Measurements from ENCODE around the gene CERS1.
A peak's percentile ranks its signal among the peaks of the same experiment; 100 is the strongest.

CERS1 gene

DNA sequence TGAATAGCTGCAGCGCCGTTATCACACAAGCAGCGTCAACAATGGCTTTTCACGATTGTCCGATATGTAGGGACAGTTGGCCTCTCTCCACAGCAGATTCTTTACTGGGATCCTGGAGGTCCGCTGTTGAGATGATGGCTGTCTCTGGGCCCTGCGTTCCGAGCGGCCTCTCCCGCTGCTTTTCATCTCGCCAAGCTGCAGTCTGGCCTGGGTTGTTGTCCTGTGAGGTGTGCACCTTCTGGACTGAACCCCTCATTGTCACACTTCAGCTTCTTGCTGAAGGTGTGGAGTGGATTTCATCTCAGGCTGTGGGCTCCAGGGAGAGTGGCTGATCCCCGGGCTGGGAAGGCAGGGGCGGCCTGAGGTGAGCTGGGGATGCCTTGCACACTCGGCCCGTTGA is 54.6 kb downstream of the CERS1 start:
- no peak overlapping the region for H3K27ac Mint-ChIP-seq
- H3K27me3 Mint-ChIP-seq (ENCODE audit: low read depth), result no peaks in the 10 kb centered on the region
- H3K4me1 Mint-ChIP-seq (ENCODE audit: low read depth), result peaks cover 42% of the 10 kb centered on the region
- peaks cover 8% of the 10 kb centered on the region for H3K36me3 Mint-ChIP-seq (ENCODE audit: low read depth)
- no peak overlapping the region for H3K4me3 Mint-ChIP-seq
- no peaks in the 10 kb centered on the region for H3K9me3 Mint-ChIP-seq

DNA sequence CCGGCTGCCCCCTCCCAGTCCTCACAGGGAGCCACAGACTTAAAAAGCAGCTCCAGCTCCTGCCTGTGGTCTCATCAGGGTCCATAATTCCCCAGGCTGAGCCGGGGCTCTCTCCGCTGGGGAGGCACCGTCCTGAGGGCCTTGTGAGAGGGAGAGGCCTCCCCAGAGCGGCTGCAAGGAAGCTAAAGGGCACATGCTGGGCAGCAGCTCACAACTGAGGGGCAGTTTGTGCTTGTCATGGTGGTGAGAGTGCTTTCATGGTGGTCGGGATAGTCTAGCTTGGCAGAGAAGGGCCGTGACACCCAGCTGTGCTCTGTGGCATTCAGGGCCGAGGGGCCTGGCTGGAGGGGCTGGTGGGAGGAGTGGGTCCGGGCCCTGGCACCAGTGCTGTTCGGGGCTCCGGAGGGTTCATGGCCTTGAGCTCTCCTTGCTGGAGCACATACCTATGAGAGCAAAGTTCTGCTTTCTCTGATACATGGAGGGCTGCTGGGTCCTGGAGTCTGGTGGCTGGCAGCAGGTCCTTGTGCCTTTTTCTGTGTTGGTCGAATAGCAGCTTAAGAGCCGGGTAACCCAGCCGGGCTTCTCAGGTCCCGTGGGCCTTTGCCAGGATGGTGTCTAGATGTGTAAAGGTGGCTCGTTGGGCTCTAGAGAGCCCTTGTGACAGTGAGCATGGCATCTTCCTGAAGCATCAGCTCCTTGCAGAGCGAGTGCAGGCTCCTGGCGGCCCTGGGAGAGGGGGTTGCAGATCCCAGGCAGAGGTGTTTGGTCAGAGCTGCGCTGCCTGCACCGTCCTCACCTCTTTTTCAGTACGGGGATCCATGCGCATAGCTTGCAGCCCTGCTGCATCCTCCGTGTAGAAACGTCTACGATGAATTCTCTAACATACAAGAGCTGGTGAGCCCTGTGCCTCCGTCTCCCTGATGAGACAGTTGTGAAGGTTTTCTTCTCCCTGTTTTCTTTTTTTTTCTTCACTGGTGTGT is 55.4 kb downstream of the CERS1 start:
- Mint-ChIP-seq H3K27me3 (ENCODE audit: low read depth) (no peaks in the 10 kb centered on the region), H3K27ac (no peak overlapping the region), H3K9me3 (no peaks in the 10 kb centered on the region), H3K4me1 (ENCODE audit: low read depth) (peaks cover 46% of the 10 kb centered on the region), H3K36me3 (ENCODE audit: low read depth) (peaks cover 14% of the 10 kb centered on the region), H3K4me3 (no peak overlapping the region)

DNA sequence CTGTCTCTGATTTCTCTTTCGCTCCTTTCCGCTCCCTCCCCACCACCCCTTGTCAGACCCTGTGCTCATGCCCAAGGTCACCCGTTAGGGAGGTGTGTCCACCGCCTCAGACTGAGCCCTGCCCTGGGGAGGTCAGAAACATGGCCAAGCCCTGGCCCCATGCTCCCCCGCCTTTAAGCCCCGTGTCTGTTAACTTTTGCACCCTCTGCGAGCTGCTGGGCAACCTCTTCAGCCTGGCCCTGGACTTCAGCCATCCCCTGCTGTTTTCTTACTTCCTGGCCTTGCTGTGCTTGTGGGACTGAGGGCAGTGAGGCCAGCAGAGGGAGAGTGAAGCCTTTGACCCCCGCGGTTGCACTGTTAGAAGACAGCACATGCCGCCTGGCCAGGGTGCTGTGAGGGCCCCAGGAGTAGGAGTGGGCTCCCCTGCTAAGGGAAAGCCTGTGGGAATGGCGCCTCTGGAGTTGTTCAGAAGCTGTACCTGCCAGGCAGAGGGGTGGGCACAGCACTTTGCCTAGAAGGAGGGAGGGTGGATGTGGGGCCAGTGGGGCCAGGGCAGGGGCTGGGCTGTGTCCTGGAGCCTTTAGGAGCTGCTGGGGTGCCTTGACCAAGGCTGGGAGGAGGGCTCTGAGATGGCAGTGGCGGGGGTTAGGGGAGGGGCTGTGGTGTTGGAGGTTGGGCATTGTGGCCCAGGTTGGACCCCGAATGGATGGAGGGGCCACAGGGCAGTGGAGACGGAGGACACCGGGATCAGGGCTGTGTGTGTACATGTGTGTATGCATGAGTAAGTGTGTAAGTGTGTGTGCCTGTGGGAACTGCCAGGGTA is 56.3 kb downstream of the CERS1 start:
- no peaks in the 10 kb centered on the region for H3K27me3 Mint-ChIP-seq (ENCODE audit: low read depth)
- peaks cover 19% of the 10 kb centered on the region for H3K36me3 Mint-ChIP-seq (ENCODE audit: low read depth)
- no peak overlapping the region for H3K4me3 Mint-ChIP-seq
- no peak overlapping the region for H3K27ac Mint-ChIP-seq
- H3K4me1 Mint-ChIP-seq (ENCODE audit: low read depth), result peaks cover 47% of the 10 kb centered on the region
- no peaks in the 10 kb centered on the region for H3K9me3 Mint-ChIP-seq

DNA sequence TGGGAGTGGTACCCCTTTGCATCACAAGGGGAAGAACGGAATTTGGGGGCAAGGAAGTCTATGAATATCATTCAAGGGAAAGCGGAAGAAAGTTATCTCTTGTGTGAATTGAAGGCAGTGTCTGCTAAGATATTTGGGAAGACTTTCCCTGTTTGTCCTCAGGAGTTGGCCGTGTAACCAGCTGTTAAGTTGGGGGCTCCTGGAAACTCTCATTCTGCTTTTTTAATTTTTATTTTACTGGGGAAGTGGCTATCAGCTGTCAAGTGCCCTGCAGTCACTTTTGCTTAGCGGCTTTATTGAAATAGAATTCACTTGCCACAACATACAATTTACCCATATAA is 61.3 kb downstream of the CERS1 start:
- H3K36me3 Mint-ChIP-seq (ENCODE audit: low read depth), result peaks cover 35% of the 10 kb centered on the region
- H3K4me1 Mint-ChIP-seq (ENCODE audit: low read depth), result peaks cover 40% of the 10 kb centered on the region
- no peaks in the 10 kb centered on the region for H3K9me3 Mint-ChIP-seq
- no peaks in the 10 kb centered on the region for H3K27me3 Mint-ChIP-seq (ENCODE audit: low read depth)
- peak overlapping the region; percentile 55 for H3K27ac Mint-ChIP-seq
- H3K4me3 Mint-ChIP-seq, result peak overlapping the region; percentile 97

DNA sequence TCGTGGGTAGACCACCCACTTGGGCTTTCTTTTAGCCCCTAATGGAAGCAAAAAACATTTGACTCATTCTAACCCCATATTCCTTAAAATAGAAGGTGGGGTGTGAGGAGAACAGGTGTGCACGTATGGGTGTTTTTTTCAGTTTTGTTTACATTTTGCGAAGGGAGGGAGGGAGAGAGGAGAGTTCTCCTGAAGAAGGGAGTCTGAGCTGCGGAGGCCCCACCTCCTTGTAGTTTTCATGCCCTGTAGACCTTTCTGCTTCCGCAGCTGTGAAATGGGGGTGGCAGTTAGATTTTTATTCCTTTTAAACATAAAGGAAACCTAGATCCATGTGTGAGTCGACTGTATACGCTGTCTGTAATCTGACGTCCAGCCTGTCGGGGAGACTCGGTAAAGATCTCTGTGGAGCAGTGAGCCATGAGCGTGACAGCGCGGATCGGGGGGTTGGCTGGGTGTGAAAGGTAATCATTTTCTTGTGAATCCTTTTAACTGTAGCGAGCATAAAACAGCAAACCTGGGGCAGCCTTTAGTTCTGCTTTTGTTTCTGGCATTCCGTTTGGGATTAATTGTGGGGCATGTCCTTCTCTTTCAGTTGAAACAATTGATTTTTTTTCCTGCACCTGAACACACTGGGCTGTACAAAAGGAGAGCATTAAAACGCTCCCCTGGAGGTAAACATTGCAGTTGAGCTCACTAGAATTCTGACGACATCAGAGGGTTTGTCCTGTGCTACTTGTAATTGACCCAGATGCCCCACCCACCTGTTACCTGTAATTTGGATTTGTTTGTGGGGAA is 61.9 kb downstream of the CERS1 start:
- Mint-ChIP-seq H3K4me3 (peak overlapping the region; percentile 97), H3K9me3 (no peaks in the 10 kb centered on the region), H3K27ac (peak overlapping the region; percentile 55), H3K27me3 (ENCODE audit: low read depth) (peaks cover under 1% of the 10 kb centered on the region), H3K36me3 (ENCODE audit: low read depth) (peaks cover 35% of the 10 kb centered on the region), H3K4me1 (ENCODE audit: low read depth) (peaks cover 40% of the 10 kb centered on the region)

DNA sequence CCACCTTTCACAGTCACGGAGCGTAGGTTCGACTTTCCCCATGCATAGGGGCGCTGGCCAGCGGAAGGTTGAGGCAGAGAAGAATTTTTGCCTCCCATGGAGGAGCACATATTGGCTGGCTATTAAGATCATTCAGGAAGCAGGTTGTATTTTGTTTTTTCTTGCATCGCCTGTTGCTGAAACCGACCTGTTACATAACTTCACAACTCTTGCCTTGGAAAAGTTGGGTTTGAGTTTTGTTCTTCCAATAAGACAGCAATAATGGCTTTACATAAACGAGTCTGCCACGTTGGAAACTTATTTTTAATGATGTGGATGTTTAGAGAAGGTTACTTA is 62.8 kb downstream of the CERS1 start:
- peaks cover 37% of the 10 kb centered on the region for H3K4me1 Mint-ChIP-seq (ENCODE audit: low read depth)

DNA sequence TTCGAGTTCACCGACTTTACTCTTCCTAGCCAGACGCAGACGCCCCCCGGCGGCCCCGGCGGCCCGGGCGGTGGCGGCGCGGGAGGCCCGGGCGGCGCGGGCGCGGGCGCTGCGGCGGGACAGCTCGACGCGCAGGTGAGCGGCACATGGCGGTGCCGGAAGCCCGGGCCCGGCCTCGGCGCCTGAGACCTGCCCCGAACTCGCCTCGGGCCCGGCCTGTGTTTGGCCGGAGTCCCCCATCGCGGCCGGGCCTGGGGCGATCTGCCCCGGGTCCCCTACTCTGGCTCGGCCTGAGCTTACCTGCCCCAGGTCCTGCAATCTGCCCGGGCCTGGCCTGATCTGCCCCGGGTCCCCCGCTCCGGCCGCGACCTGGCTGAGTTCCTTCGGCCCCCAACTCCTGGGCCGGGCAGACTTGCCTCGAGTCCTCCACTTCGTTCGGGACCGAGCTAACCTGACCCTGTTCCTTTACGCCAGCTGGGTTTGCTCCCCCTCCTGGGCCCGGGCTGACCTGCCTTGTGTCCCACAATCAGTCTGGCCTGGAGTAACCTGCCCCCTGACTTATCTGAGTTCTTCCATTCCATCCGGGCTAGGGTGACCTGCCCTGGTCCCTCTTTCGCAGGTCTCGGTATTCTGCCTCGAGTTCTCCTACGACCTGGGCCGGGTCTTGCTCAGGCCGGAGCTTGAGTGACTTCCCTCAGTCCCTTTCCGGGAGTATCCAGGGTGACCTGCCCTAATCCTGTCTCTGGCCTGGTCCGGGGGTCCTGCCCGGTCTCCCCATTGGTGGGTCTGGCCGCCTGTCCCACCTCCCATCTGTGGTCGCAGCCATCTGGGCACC is 63.4 kb downstream of the CERS1 start:
- H3K27ac Mint-ChIP-seq, result peak overlapping the region; percentile 94
- H3K4me3 Mint-ChIP-seq, result peak overlapping the region; percentile 97
- H3K27me3 Mint-ChIP-seq (ENCODE audit: low read depth), result peaks cover 10% of the 10 kb centered on the region
- H3K36me3 Mint-ChIP-seq (ENCODE audit: low read depth), result peaks cover 29% of the 10 kb centered on the region
- peaks cover 34% of the 10 kb centered on the region for H3K4me1 Mint-ChIP-seq (ENCODE audit: low read depth)
- H3K9me3 Mint-ChIP-seq, result no peaks in the 10 kb centered on the region

More for the DNA sequence above, 62.8 kb downstream of the CERS1 start:
- Mint-ChIP-seq H3K27me3 (ENCODE audit: low read depth) (peaks cover 6% of the 10 kb centered on the region), H3K9me3 (no peaks in the 10 kb centered on the region), H3K4me3 (peak overlapping the region; percentile 97), H3K36me3 (ENCODE audit: low read depth) (peaks cover 34% of the 10 kb centered on the region), H3K27ac (peak overlapping the region; percentile 94)

DNA sequence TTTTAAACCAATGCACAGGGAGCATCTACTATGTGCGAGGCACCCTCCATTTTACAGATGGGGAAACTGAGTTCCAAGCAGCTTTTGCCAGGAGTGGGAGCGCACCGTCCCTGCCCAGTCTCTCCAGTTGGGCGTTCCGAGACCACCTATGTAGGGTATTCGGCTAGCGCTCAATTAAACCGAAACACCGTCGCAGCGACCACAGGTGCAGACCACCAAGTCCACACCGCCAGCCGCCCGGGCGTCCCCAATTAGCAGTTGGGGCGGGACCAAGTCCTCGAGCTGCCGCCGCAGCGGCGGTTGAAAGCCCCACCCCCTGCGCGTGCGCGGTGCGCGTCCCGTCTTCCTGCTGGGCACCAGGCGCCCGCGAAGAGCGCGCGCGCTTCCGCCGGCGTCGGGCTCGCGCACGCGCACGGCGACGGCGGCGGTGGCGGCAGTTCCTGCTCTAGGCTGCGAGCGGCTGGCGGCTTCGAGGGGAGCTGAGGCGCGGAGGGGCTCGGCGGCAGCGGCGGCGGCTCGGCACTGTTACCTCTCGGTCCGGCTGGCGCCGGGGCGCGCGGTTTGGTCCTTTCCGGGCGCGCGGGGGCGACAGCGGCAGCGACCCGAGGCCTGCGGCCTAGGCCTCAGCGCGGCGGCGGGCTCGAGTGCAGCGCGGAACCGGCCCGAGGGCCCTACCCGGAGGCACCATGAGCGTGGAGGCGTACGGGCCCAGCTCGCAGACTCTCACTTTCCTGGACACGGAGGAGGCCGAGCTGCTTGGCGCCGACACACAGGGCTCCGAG is 64.2 kb downstream of the CERS1 start, which contains the start of gene UPF1:
TSS of gene UPF1 (plus strand) at position 436 of the 782 bp plus-strand sequence. CDS start at position 687, 251 bp downstream.
- Mint-ChIP-seq H3K27ac (peak within 1 kb of the TSS; percentile 94), H3K4me3 (peak within 1 kb of the TSS; percentile 97), H3K9me3 (no peaks in the 10 kb centered on the region)

DNA sequence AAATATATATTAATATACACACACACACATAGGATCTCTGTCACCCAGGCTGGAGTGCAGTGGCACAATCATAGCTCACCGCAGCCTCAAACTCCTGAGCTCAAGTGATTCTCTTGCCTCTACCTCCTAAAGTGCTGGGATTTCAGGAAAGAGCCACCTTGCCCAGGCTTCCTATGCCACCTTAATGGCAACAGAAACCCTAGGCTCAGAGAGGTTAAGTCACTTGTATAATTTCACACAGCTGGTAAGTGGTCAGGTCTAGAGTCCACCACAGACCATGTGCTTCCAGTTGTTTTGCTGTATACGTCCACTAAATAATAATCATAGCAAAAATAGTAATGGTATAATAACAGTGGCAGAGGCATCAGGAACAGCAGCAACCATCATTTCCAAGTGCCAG is 65.5 kb downstream of the CERS1 start:
- Mint-ChIP-seq H3K27me3 (ENCODE audit: low read depth) (peaks cover 19% of the 10 kb centered on the region), H3K36me3 (ENCODE audit: low read depth) (peaks cover 20% of the 10 kb centered on the region), H3K27ac (no peak overlapping the region), H3K4me3 (peak overlapping the region; percentile 64), H3K4me1 (ENCODE audit: low read depth) (peaks cover 23% of the 10 kb centered on the region), H3K9me3 (peaks cover 4% of the 10 kb centered on the region)

More for the DNA sequence above, 64.2 kb downstream of the CERS1 start, which contains the start of gene UPF1:
- H3K27me3 Mint-ChIP-seq (ENCODE audit: low read depth), result peaks cover 11% of the 10 kb centered on the region
- peaks cover 34% of the 10 kb centered on the region for H3K4me1 Mint-ChIP-seq (ENCODE audit: low read depth)
- peaks cover 28% of the 10 kb centered on the region for H3K36me3 Mint-ChIP-seq (ENCODE audit: low read depth)

DNA sequence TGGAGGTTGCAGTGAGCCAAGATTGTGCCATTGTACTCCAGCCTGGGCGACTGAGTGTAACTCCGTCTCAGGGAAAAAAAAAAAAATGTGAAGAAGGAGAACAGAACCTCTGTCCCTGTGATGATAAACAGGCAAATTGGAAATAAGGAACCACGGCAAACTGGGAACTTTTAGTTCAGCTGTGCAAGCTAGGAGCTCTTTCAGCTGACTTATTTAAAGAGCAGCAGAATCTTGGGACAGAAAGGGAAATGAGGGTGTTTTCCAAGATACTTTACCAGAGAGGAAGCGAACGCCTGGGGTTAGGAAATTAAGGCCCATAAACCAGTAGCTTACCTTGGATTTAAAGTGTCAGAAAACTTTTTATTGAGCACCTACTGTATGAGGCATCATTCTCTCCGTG is 67.2 kb downstream of the CERS1 start:
- Mint-ChIP-seq H3K36me3 (ENCODE audit: low read depth) (peaks cover 8% of the 10 kb centered on the region), H3K27me3 (ENCODE audit: low read depth) (peaks cover 23% of the 10 kb centered on the region), H3K4me1 (ENCODE audit: low read depth) (peaks cover 10% of the 10 kb centered on the region), H3K4me3 (no peak overlapping the region), H3K27ac (no peak overlapping the region), H3K9me3 (peaks cover 4% of the 10 kb centered on the region)
